Natural killer cell treated with Interleukin-12 subunit alpha and Interleukin-12 subunit beta and Interleukin-15 and Interleukin-18, amount 100 ng/mL, for 72 hours (primary cell): ENCODE data around the gene SNORC. TPM values are rescaled to one million over a fixed set of nuclear protein-coding genes. Genes with fewer than 3 reads are reported as not detected.
A peak's percentile ranks its signal among the peaks of the same experiment; 100 is the strongest.
"Not testable (repeated sequence)": the region's sequence is repeated elsewhere in the genome, so short reads cannot be mapped to it uniquely, and the experiment has no call there.

Source experiments
- ATAC-seq, 2 donors: fragments of 150-1000 bp; cut with Tn5 transposase in 1 of 2; sonication (Bioruptor Pico), chemical (Tn5 transposase) in 1 of 2; 2 replicates each; pipeline ENCODE4 v1.10.0; 2021
- DNase-seq: peaks from one replicate; pipeline ENCODE4 v3.0.0; 2022; ENCODE audit warnings: low spot score
- H3K27ac Mint-ChIP-seq, 2 donors: 1 replicate in 1 of 2; 2 replicates in 1 of 2; pipeline ENCODE4 v1.8.0; 2022; ENCODE audit warnings: mixed read lengths in 2 of 2, mild to moderate bottlenecking in 1 of 2, moderate library complexity in 1 of 2
- H3K27me3 Mint-ChIP-seq, 2 donors: 1 replicate in 1 of 2; 2 replicates in 1 of 2; pipeline ENCODE4 v1.8.0; 2022; ENCODE audit warnings: mixed read lengths in 2 of 2
- H3K36me3 Mint-ChIP-seq: one replicate; pipeline ENCODE4 v1.8.0; 2022; ENCODE audit warnings: mixed read lengths
- H3K4me1 Mint-ChIP-seq, 2 donors: 1 replicate in 1 of 2; 2 replicates in 1 of 2; pipeline ENCODE4 v1.8.0; 2022; ENCODE audit warnings: low read depth in 2 of 2, mixed read lengths in 2 of 2, mild to moderate bottlenecking in 1 of 2
- H3K4me3 Mint-ChIP-seq: one replicate; pipeline ENCODE4 v1.8.0; 2022; ENCODE audit warnings: mixed read lengths
- H3K9me3 Mint-ChIP-seq: 2 replicates; pipeline ENCODE4 v1.8.0; 2022; ENCODE audit warnings: mixed read lengths
- total RNA-seq, 2 donors: library from RNA; stranded (reverse); gene quantifications; one replicate each; pipeline ENCODE4 v1.2.3, GENCODE V29; 2022

The SNORC gene
- total RNA-seq, 2 donors from 2014 or later, result 1.5 TPM

GRCh38 chr2:232901736-232902578 lies 31.9 kb downstream of the SNORC start:
- H3K27ac Mint-ChIP-seq, result no peak overlapping the region
- no peaks in the 10 kb centered on the region for H3K36me3 Mint-ChIP-seq
- no peaks in the 10 kb centered on the region for H3K27me3 Mint-ChIP-seq
- H3K4me3 Mint-ChIP-seq, result no peak overlapping the region
- ATAC-seq (peak; percentile 36 to 64), DNase-seq (peak; percentile 34)
- H3K4me1 Mint-ChIP-seq, result no peaks in the 10 kb centered on the region
- H3K9me3 Mint-ChIP-seq, result no peaks in the 10 kb centered on the region

- H3K4me1 Mint-ChIP-seq, result no peaks in the 10 kb centered on the region
- H3K27ac Mint-ChIP-seq, result no peak overlapping the region
- no peaks in the 10 kb centered on the region for H3K36me3 Mint-ChIP-seq
- no peaks in the 10 kb centered on the region for H3K9me3 Mint-ChIP-seq
- peak; percentile 37 for DNase-seq
- ATAC-seq, result no peak
- H3K4me3 Mint-ChIP-seq, result no peak overlapping the region
- H3K27me3 Mint-ChIP-seq, result peaks cover 5% of the 10 kb centered on the region in 2 donors
These were observed 33.9 kb downstream of the SNORC start for GRCh38 chr2:232903989-232904388.

DNA sequence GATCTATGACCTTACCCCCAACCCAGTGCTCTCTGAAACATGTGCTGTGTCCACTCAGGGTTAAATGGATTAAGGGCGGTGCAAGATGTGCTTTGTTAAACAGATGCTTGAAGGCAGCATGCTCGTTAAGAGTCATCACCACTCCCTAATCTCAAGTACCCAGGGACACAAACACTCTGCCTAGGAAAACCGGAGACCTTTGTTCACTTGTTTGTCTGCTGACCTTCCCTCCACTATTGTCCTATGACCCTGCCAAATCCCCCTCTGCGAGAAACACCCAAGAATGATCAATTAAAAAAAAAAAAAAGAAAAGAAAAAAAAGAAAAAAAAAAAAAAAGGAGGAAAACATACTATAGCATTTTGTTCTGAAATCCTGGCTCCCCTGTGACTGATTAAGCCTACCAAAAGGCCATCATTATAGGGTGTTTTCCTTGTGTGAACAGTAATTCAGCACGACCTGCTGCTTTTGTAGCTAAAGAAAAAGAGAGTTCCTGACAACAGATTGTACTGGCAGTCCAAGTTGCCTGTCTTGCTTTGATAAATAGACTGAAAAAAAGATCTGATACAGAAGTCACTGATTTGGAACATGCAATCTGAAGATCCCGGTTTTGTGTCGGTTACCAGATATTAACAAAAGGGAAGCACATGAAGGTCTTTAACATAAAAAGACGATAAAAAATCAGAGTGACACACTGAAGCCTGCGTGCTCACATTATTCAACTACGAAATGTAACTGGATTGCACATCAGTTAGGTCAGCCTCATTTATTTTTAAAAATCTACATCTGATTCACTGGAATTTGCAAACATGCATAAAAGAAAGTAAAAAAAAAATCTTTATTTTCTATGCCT lies 37.0 kb downstream of the SNORC start:
- H3K27me3 Mint-ChIP-seq, result peaks cover 16 to 24% of the 10 kb centered on the region in 2 donors
- not testable (repeated sequence) for H3K36me3 Mint-ChIP-seq, H3K27ac Mint-ChIP-seq, H3K4me3 Mint-ChIP-seq, DNase-seq, H3K4me1 Mint-ChIP-seq, H3K9me3 Mint-ChIP-seq, ATAC-seq

DNA sequence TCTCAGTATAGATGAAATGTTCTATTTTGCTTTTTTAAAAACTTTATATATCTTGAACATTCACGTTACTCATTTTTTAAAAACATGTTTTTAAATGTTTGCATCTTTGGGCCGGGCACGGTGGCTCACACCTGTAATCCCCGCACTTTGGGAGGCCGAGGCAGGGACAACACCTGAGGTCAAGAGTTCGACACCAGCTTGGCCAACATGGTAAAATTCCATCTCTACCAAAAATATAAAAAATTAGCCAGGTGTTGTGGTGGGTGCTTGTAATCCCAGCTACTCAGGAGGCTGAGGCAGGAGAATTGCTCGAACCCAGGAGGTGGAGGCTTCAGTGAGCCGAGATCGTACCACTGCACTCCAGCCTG lies 37.6 kb downstream of the SNORC start:
- H3K27ac Mint-ChIP-seq, DNase-seq, H3K4me1 Mint-ChIP-seq, H3K4me3 Mint-ChIP-seq, ATAC-seq, H3K9me3 Mint-ChIP-seq, H3K36me3 Mint-ChIP-seq: not testable (repeated sequence)
- peaks cover 16 to 26% of the 10 kb centered on the region in 2 donors for H3K27me3 Mint-ChIP-seq

- peaks cover 4% of the 10 kb centered on the region for H3K9me3 Mint-ChIP-seq
- DNase-seq (no peak), ATAC-seq (no peak)
- H3K36me3 Mint-ChIP-seq, result peaks cover 6% of the 10 kb centered on the region
- H3K27me3 Mint-ChIP-seq, result peaks cover 22 to 34% of the 10 kb centered on the region in 2 donors
- no peaks in the 10 kb centered on the region for H3K4me1 Mint-ChIP-seq
- no peak overlapping the region for H3K4me3 Mint-ChIP-seq
- no peak overlapping the region for H3K27ac Mint-ChIP-seq
These were observed 38.6 kb downstream of the SNORC start for GRCh38 chr2:232908695-232909094.

GRCh38 chr2:232910376-232910775 lies 40.3 kb downstream of the SNORC start:
- peaks cover 26 to 39% of the 10 kb centered on the region in 2 donors for H3K27me3 Mint-ChIP-seq
- H3K9me3 Mint-ChIP-seq, result peaks cover 4% of the 10 kb centered on the region
- peaks cover 6% of the 10 kb centered on the region for H3K36me3 Mint-ChIP-seq
- H3K4me3 Mint-ChIP-seq, result no peak overlapping the region
- no peak overlapping the region for H3K27ac Mint-ChIP-seq
- DNase-seq (no peak), ATAC-seq (no peak)
- H3K4me1 Mint-ChIP-seq, result no peaks in the 10 kb centered on the region

DNA sequence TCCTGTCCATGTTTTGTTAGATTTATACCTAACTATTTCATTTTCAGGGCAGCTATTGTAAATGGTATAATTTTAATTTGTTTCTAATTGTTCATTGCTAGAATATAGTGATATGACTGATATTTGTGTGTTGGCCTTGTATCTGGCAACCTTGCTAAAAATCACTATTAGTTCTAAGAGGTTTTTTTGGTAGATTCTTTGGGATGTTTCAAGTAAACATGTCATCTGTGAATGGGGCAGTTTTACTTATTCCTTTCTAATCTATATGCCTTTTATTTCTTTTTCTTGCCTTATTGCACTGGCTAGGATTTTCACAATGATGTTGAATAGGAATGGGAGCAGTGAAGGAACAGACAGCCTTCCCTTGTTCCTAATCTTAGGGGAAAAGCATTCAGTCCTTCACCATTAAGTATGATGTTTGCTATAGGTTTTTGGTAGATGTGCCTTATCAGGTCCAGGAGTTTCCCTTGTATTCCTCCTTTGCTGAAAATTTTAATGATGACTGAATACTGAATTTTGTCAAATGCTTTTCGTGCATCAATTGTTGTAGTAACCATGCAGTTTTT lies 41.7 kb downstream of the SNORC start:
- Mint-ChIP-seq H3K27me3 (peaks cover 27 to 52% of the 10 kb centered on the region in 2 donors), H3K4me3 (no peak overlapping the region), H3K27ac (no peak overlapping the region), H3K9me3 (peaks cover 4% of the 10 kb centered on the region), H3K4me1 (no peaks in the 10 kb centered on the region), H3K36me3 (peaks cover 6% of the 10 kb centered on the region)
- ATAC-seq (no peak), DNase-seq (no peak)

GRCh38 chr2:232913903-232914302 lies 43.8 kb downstream of the SNORC start:
- Mint-ChIP-seq H3K36me3 (peaks cover 6% of the 10 kb centered on the region), H3K9me3 (peaks cover 4% of the 10 kb centered on the region), H3K27ac (no peak overlapping the region), H3K27me3 (peaks cover 25 to 56% of the 10 kb centered on the region in 2 donors), H3K4me3 (no peak overlapping the region), H3K4me1 (no peaks in the 10 kb centered on the region)
- no peak for ATAC-seq
- DNase-seq, result no peak

GRCh38 chr2:232919141-232919540 lies 49.1 kb downstream of the SNORC start:
- Mint-ChIP-seq H3K27ac (no peak overlapping the region), H3K9me3 (no peaks in the 10 kb centered on the region), H3K4me3 (no peak overlapping the region), H3K27me3 (peaks cover 18 to 44% of the 10 kb centered on the region in 2 donors), H3K36me3 (no peaks in the 10 kb centered on the region), H3K4me1 (no peaks in the 10 kb centered on the region)
- ATAC-seq, result no peak
- DNase-seq, result no peak

GRCh38 chr2:232920055-232920454 lies 50.0 kb downstream of the SNORC start:
- ATAC-seq (no peak), DNase-seq (no peak)
- H3K27ac Mint-ChIP-seq, result no peak overlapping the region
- no peaks in the 10 kb centered on the region for H3K36me3 Mint-ChIP-seq
- H3K9me3 Mint-ChIP-seq, result no peaks in the 10 kb centered on the region
- H3K4me3 Mint-ChIP-seq, result no peak overlapping the region
- no peaks in the 10 kb centered on the region for H3K4me1 Mint-ChIP-seq
- peaks cover 19 to 46% of the 10 kb centered on the region in 2 donors for H3K27me3 Mint-ChIP-seq

DNA sequence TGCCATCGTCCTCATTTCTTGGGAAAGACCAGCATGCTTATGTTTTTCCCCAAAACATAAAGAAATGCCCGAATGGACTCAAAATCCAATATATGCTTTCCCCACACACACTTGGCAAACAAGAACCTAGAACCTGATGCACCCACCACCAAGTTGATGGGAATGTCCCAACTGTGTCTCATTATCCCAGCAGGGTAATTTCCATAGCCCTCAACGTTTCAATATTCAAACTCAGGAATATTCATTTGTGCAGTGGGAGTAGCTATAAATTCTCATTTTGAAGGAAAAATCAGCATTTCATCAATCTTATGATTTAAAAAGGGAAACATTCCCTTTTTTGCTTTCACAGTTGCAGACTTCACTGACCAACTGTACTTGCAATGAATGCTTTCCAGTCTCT lies 50.7 kb downstream of the SNORC start:
- Mint-ChIP-seq H3K9me3 (no peaks in the 10 kb centered on the region), H3K27me3 (peaks cover 20 to 44% of the 10 kb centered on the region in 2 donors), H3K36me3 (no peaks in the 10 kb centered on the region), H3K27ac (no peak overlapping the region), H3K4me1 (no peaks in the 10 kb centered on the region), H3K4me3 (no peak overlapping the region)
- ATAC-seq (no peak), DNase-seq (no peak)

DNA sequence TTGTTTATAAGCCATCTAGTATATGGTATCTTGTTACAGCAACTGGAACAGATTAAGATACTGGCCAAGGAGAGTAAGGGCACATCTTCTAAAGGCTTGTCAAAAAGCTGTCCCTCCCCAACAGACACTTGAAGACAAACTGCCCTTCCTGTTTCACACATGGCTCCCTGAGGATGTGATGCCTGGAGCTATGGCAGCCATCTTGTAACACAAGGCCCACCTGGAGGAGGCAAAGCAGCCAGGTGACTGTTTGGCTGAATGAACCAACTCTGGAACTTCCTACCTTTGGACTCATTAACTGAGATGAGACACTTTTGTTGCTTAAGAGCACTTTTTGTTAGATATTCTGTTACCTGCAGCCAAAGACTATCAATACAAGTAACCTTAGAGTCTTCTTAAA lies 54.4 kb downstream of the SNORC start:
- DNase-seq (no peak), ATAC-seq (no peak)
- Mint-ChIP-seq H3K36me3 (no peaks in the 10 kb centered on the region), H3K9me3 (no peaks in the 10 kb centered on the region), H3K27ac (no peak overlapping the region), H3K4me1 (peaks cover 5 to 6% of the 10 kb centered on the region in 2 donors), H3K27me3 (peaks cover 26 to 35% of the 10 kb centered on the region in 2 donors), H3K4me3 (no peak overlapping the region)

DNA sequence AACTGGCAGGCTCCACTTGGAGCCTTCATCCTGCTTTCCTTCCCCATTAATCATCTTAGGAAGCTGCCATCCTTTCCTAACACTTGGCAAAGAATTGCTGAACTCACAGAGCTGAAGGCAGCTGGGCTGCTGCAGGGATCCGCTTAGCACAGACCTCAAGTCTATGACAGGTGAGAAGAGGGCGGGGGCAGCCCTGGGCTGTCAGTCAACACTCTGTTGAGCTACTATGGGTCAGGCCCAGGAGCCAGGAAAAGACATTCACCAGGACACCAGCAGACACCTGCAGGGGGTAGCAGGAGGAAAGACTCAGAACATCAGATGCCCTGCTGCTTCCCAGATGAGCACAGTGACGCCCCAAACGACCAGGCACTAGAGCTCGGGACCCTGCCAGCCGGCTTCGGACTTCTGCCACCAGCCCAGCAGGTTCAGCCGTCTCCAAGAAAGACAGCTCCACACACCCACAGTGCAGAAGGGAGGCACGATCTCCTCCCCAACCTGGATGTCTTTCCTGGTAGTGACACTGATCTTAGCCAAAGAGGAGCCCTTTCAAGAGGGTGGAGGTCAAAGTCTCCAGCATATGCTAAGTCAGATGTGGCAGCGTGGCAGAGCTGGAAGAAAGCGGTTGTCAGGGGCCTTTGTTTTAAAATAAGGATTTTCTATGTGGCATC lies 55.2 kb downstream of the SNORC start:
- DNase-seq (no peak), ATAC-seq (no peak)
- Mint-ChIP-seq H3K36me3 (no peaks in the 10 kb centered on the region), H3K4me1 (peaks cover 5 to 6% of the 10 kb centered on the region in 2 donors), H3K9me3 (no peaks in the 10 kb centered on the region), H3K27me3 (peaks cover 27 to 33% of the 10 kb centered on the region in 2 donors), H3K4me3 (no peak overlapping the region), H3K27ac (no peak overlapping the region)
